Ishikawa (cell line): ENCODE data around the gene CACNA2D3.

Experiments used
- TAF1 ChIP-seq: IDR thresholded peaks from 2 replicates; pipeline ENCODE4 v1.6.1; 2012; ENCODE audit warnings: low read depth, mild to moderate bottlenecking
- TF ChIP-seq, protein P1 (sequence below): IDR thresholded peaks from 2 replicates; pipeline ENCODE4 v1.6.1; 2012

DNA sequence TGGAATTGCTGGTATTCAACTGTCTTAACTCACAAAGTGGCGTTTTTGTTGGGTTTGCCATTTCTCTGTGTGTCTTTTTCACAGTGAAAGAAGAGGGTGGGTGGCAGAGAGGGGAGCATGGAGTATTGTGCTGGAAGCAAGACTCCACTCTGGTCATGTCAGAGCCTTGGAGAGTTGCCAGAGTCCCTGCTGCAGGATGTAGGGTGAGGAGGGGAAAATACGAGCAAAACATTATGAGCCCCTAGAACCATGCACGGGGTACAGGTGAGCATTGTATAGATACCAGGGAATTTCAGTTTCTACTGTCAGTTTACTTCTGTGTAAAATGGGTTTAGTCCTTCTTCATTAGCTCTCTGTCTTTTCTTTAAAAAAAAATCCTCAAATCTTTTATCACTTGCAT, 249.9 kb downstream of the CACNA2D3 start:
- TF ChIP-seq TAF1: no peak
- TF ChIP-seq, protein P1, sequence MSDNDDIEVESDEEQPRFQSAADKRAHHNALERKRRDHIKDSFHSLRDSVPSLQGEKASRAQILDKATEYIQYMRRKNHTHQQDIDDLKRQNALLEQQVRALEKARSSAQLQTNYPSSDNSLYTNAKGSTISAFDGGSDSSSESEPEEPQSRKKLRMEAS: no peak
